GM21367 (cell line): ENCODE results near the gene ZC3H18.

Experiments
- ATAC-seq: cut with Tn5 transposase; IDR thresholded peaks from one replicate; pipeline ENCODE4 v1.9.1; 2021; ENCODE audit not compliant: unreplicated experiment

ZC3H18 gene

GRCh38 chr16:88671806-88672205, 101.6 kb downstream of the ZC3H18 start:
- no peak for ATAC-seq

- ATAC-seq: no peak
Measured at GRCh38 chr16:88672776-88673175, 102.6 kb downstream of the ZC3H18 start.

GRCh38 chr16:88673716-88674379, 103.6 kb downstream of the ZC3H18 start:
- ATAC-seq: no peak

GRCh38 chr16:88676502-88677242, 106.5 kb downstream of the ZC3H18 start:
- ATAC-seq: no peak

GRCh38 chr16:88677721-88678120, 107.5 kb downstream of the ZC3H18 start:
- no peak for ATAC-seq

- no peak for ATAC-seq
Measured at GRCh38 chr16:88678224-88678979, 108.2 kb downstream of the ZC3H18 start.

GRCh38 chr16:88680554-88681083, 110.4 kb downstream of the ZC3H18 start:
- ATAC-seq: no peak

GRCh38 chr16:88681084-88681680, 111.0 kb downstream of the ZC3H18 start:
- ATAC-seq: no peak
